ENCODE data around the gene AQP11.

Gene AQP11

DNA sequence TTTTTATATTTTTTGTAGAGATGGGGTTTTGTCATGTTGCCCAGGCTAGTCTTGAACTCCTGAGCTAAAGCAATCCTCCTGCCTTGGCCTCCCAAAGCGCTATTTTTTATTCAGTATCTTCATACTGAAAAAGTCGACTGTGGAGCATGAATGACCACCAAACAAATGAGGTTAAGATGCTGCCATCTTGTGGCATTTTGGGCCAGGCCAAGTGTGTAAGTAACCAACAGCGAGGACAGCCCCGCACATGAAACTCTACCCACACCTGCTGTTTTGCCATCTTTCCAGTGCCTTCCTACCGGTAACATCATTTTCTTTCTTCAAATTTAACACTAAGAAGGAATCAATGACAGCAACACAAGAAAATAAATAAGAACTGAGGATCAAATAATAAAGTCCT, 32.2 kb upstream of the AQP11 start:
- H3K36me3 ChIP-seq, result no peaks in the 10 kb centered on the region
- H3K4me3 ChIP-seq (ENCODE audit: low read depth, low read length), result no peak overlapping the region
- H3K4me1 ChIP-seq, result no peaks in the 10 kb centered on the region
- H3K9me3 ChIP-seq, result no peaks in the 10 kb centered on the region
- H3K27me3 ChIP-seq, result no peaks in the 10 kb centered on the region
- DNase-seq, result peak; percentile 49
- TF ChIP-seq, protein P1, sequence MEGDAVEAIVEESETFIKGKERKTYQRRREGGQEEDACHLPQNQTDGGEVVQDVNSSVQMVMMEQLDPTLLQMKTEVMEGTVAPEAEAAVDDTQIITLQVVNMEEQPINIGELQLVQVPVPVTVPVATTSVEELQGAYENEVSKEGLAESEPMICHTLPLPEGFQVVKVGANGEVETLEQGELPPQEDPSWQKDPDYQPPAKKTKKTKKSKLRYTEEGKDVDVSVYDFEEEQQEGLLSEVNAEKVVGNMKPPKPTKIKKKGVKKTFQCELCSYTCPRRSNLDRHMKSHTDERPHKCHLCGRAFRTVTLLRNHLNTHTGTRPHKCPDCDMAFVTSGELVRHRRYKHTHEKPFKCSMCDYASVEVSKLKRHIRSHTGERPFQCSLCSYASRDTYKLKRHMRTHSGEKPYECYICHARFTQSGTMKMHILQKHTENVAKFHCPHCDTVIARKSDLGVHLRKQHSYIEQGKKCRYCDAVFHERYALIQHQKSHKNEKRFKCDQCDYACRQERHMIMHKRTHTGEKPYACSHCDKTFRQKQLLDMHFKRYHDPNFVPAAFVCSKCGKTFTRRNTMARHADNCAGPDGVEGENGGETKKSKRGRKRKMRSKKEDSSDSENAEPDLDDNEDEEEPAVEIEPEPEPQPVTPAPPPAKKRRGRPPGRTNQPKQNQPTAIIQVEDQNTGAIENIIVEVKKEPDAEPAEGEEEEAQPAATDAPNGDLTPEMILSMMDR (IDR thresholded peaks at IDR 0.05; ENCODE audit: low read depth, low read length), result peak; percentile 70

DNA sequence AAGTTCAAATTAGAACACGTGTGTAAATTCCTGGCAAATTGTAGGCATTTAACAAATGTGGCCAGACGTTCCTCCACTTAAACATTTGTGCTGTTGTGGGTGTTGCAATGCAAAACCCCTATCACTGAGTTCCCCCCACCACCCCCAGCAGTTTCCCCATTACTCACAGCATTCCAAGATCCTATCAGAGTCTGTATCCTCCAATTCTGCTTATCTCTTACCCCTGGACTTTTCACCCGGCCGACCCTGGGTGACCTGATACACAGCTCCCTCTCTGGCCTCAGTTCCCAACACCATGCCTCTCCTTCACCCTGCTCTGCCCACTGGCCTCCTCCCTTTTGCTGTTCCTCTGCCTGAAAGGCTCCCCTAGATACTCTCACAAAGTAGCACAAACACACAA, 31.4 kb upstream of the AQP11 start:
- Histone ChIP-seq H3K36me3 (no peaks in the 10 kb centered on the region), H3K27me3 (no peaks in the 10 kb centered on the region), H3K4me1 (no peaks in the 10 kb centered on the region), H3K9me3 (no peaks in the 10 kb centered on the region), H3K4me3 (ENCODE audit: low read depth, low read length) (no peak overlapping the region)
- DNase-seq, result no peak
- TF ChIP-seq, protein P1 (IDR thresholded peaks at IDR 0.05; ENCODE audit: low read depth, low read length), result no peak

DNA sequence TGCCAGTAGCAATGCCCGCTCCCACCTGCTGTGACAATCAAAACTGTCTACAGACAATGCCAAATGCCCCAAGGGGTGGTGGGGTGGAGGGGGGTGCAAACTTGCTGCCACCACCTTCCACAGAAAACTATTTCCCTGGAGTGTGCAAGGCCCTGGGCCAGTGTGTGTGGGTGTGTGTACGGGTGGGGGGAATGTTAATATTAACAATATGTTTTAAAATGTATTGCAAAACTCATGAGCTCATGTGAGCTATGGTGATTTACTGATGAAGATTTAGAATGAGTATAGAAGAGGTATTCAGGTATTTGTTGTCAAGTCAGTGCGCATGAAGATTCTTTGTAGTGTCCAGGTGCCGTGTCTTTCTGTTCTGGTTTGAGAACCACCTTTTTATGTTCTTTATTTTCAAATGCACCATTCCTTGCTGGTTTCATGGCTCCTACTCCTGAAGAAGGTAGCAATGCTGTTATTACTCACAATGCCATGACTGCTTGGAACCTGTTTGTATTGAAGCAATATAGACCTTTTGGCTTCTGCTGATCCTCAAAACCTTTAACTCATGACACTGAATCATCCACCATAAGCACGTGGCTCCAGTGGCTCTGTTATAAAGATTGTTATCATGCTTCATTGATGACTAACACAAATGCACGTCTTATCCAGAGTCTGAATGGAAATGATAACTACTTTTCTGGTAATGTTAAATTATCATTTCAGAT, 29.9 kb upstream of the AQP11 start:
- no peaks in the 10 kb centered on the region for H3K36me3 ChIP-seq
- no peak for DNase-seq
- no peaks in the 10 kb centered on the region for H3K27me3 ChIP-seq
- TF ChIP-seq, protein P1 (IDR thresholded peaks at IDR 0.05; ENCODE audit: low read depth, low read length), result no peak
- H3K4me3 ChIP-seq (ENCODE audit: low read depth, low read length), result no peak overlapping the region
- H3K4me1 ChIP-seq, result no peaks in the 10 kb centered on the region
- no peaks in the 10 kb centered on the region for H3K9me3 ChIP-seq

DNA sequence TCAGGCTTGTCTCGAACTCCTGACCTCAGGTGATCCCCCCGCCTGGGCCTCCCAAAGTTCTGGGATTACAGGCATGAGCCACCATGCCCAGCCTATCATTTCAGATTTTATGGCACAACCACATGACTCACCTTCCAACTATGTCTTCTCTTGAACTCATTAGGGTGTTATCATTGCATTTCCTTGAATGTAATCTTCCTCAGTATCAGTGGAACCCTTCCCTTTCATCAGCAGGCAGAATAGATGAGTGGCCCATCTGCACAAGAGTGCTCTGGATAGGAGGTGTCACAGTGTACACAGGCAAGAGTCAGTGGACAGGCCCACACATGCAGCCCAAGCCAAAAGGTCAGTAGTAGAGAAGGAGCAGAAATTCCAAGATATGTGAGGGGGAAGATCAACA, 29.1 kb upstream of the AQP11 start:
- DNase-seq, result no peak
- no peaks in the 10 kb centered on the region for H3K36me3 ChIP-seq
- H3K9me3 ChIP-seq, result no peaks in the 10 kb centered on the region
- TF ChIP-seq, protein P1 (IDR thresholded peaks at IDR 0.05; ENCODE audit: low read depth, low read length), result no peak
- H3K27me3 ChIP-seq, result no peaks in the 10 kb centered on the region
- no peaks in the 10 kb centered on the region for H3K4me1 ChIP-seq
- H3K4me3 ChIP-seq (ENCODE audit: low read depth, low read length), result no peak overlapping the region

DNA sequence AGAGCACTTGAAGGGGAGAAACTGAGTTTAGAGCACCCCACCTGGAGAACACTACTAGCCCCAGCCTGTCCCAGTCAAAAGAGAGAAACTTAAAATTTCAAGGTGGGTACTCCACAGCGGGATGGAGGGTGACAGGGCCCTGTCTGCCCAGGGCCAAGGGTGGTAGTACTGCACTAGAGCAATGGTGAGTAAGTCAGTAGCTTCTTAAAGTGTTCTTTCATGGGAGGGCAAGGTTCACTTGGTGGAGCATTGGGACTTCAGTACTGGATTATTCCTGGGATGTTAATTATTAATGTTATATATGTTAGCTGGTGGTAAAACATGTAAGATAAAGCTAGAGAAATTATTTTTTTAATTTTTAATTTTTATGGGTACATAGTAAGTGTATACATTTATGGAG, 28.5 kb upstream of the AQP11 start:
- TF ChIP-seq, protein P1 (IDR thresholded peaks at IDR 0.05; ENCODE audit: low read depth, low read length), result no peak
- DNase-seq, result no peak
- Histone ChIP-seq H3K4me3 (ENCODE audit: low read depth, low read length) (no peak overlapping the region), H3K36me3 (no peaks in the 10 kb centered on the region), H3K4me1 (no peaks in the 10 kb centered on the region), H3K9me3 (no peaks in the 10 kb centered on the region), H3K27me3 (no peaks in the 10 kb centered on the region)

DNA sequence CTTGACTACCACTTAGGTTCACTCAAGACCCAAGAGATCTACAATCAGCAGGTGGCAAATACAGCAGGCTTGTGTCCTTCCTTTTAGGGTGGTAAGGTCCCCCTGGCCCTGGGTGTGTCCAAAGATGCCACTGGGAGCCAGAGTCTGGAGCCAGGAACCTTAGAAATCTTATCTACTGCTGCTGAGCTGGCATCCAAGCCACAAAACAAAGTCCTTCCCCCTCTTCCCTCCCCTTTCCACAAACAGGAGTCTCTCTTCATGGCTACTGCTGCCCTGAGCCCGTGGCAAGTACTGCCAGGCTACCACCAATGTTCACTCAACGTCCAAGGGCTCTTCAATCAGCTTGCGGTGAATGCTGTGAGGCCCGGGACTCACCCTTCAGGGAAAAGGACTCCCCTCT, 21.4 kb upstream of the AQP11 start:
- Histone ChIP-seq H3K9me3 (no peaks in the 10 kb centered on the region; the same call in 1 of the 2 replicates), H3K36me3 (no peaks in the 10 kb centered on the region), H3K4me3 (ENCODE audit: low read depth, low read length) (no peak overlapping the region), H3K27me3 (no peaks in the 10 kb centered on the region), H3K4me1 (no peaks in the 10 kb centered on the region)
- TF ChIP-seq, protein P1 (IDR thresholded peaks at IDR 0.05; ENCODE audit: low read depth, low read length), result no peak
- no peak for DNase-seq

All from BE2C (cell line).